ENCODE measurements around the gene APOL4.

GRCh38 chr22:36212901-36213300 lies 11.3 kb upstream of the APOL4 start:
- TF ChIP-seq EZH2 (IDR thresholded peaks at IDR 0.05) (no peak), POLR2AphosphoS5 (IDR thresholded peaks at IDR 0.05; ENCODE audit: borderline replicate concordance, low read depth, low read length) (no peak), FOXP2 (optimal IDR thresholded peaks at IDR 0.05; ENCODE audit: control extremely low read depth, extremely low read length, insufficient read depth) (no peak)
